Astrocyte (in vitro differentiated cells and primary cell): ENCODE results near the gene ALPL.

Experiments used
- EZH2 ChIP-seq: IDR thresholded peaks from 2 replicates; pipeline ENCODE4 v1.6.1; 2012; ENCODE audit warnings: mild to moderate bottlenecking, low read length, inconsistent platforms; ENCODE audit not compliant: insufficient read depth
- TF ChIP-seq, protein P1 (sequence below): IDR thresholded peaks from 2 replicates; pipeline ENCODE4 v1.5.1; 2011; ENCODE audit warnings: low read depth, mild to moderate bottlenecking, inconsistent platforms, low read length, moderate library complexity; ENCODE audit not compliant: insufficient read depth

DNA sequence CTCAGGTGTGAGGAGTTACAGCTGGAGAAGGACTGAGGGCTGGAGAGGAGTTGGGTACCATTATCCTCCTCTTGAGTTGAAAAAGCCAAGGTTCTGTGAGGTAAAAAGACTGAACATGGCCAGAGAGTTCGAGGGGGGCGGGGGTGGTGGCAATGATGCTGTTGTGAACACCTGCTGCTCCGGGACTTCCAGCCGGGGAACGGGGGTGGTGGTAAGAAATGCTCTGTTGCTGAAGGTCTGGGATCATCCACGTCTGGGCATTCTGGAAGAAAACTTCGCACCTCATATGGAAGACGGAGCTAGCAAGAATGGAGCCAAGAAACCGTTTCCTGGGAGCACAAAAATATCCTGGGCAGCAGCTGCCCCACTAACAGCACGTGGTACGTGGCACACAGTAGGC, 20.1 kb upstream of the ALPL start:
- TF ChIP-seq, protein P1, sequence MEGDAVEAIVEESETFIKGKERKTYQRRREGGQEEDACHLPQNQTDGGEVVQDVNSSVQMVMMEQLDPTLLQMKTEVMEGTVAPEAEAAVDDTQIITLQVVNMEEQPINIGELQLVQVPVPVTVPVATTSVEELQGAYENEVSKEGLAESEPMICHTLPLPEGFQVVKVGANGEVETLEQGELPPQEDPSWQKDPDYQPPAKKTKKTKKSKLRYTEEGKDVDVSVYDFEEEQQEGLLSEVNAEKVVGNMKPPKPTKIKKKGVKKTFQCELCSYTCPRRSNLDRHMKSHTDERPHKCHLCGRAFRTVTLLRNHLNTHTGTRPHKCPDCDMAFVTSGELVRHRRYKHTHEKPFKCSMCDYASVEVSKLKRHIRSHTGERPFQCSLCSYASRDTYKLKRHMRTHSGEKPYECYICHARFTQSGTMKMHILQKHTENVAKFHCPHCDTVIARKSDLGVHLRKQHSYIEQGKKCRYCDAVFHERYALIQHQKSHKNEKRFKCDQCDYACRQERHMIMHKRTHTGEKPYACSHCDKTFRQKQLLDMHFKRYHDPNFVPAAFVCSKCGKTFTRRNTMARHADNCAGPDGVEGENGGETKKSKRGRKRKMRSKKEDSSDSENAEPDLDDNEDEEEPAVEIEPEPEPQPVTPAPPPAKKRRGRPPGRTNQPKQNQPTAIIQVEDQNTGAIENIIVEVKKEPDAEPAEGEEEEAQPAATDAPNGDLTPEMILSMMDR = no peak
- no peak for TF ChIP-seq EZH2
